HepG2 (cell line): Measurements from ENCODE around the gene TMEM120A. TPM values are rescaled to one million over a fixed set of nuclear protein-coding genes. Genes with fewer than 3 reads are reported as not detected.

ENCODE experiments used
- ATAC-seq: fragments of 200-7000 bp; cut with Tn5 transposase; 3 replicates; pipeline ENCODE4 v1.9.1; 2020; ENCODE audit warnings: mild to moderate bottlenecking, moderate library complexity
- BruUV-seq: library from RNA; stranded (reverse); fragments of 400-500 nt; replicated peaks from 2 replicates; lab custom pipeline; 2021; lab: Mats Ljungman, UMichigan
- CTCF ChIA-PET: fragments of 300-600 bp; formaldehyde crosslinking; extraction: SDS; loops from one replicate; lab custom pipeline; 2021; ENCODE audit warnings: low total read pairs, inconsistent platforms, low intra/inter-chr PET ratio; lab: Yijun Ruan, JAX
- POLR2A ChIA-PET: fragments of 350-600 bp; sonication (Branson Sonifier 250); formaldehyde crosslinking; loops from one replicate; lab custom pipeline; 2020; ENCODE audit warnings: antibody characterized with exemption, inconsistent platforms; lab: Yijun Ruan, JAX
- DNase-seq: peaks from one replicate; pipeline ENCODE4 v3.0.0-alpha.2; 2015; ENCODE audit warnings: low spot score
- FAIRE-seq: peaks from 3 replicates; lab custom pipeline; 2011; peaks lifted over from hg19 to GRCh38; lab: Jason Lieb, UNC
- H2AFZ ChIP-seq: one replicate; pipeline ENCODE4 v1.6.1; 2011; ENCODE audit warnings: low read length, inconsistent platforms
- H3K27ac ChIP-seq: fragments of 300-600 bp; 3 replicates; pipeline ENCODE4 v1.8.0; 2011; ENCODE audit warnings: mixed run types, mild to moderate bottlenecking, mixed read lengths, low read length, inconsistent platforms; ENCODE audit not compliant: insufficient read depth; ENCODE audit errors: extremely low read length
- H3K27me3 ChIP-seq, 2 experiments: fragments of 200-600 bp in 1 of 2; 2 replicates in 1 of 2; 3 replicates in 1 of 2; pipeline versions ENCODE4 v1.6.0 to v1.8.0; 2011; ENCODE audit warnings: low read length in 2 of 2, mild to moderate bottlenecking in 2 of 2, moderate library complexity in 2 of 2, inconsistent platforms in 1 of 2; ENCODE audit not compliant: insufficient read depth in 2 of 2, control insufficient read depth in 1 of 2
- H3K36me3 ChIP-seq, 2 experiments: fragments of 200-600 bp in 1 of 2; replicated peaks in 1 of 2; 2 replicates in 1 of 2; 3 replicates in 1 of 2; pipeline versions ENCODE4 v1.5.1 to v1.8.0; 2011; ENCODE audit warnings: low read length in 2 of 2, inconsistent platforms in 1 of 2; ENCODE audit not compliant: insufficient read depth in 2 of 2, control insufficient read depth in 1 of 2
- H3K4me1 ChIP-seq: 2 replicates; pipeline ENCODE4 v1.5.1; 2012; ENCODE audit warnings: low read length, inconsistent platforms; ENCODE audit not compliant: insufficient read depth
- H3K4me2 ChIP-seq: 2 replicates; pipeline ENCODE4 v1.6.0; 2011; ENCODE audit warnings: low read depth, low read length, inconsistent platforms
- H3K4me3 ChIP-seq, 3 experiments: fragments of 200-600 bp in 1 of 3; sonication (generic), shearing (Covaris generic) in 1 of 3; replicated peaks in 1 of 3; 2 replicates each; pipeline ENCODE4 v1.5.1; 2011 to 2016; ENCODE audit warnings: low read length in 3 of 3, inconsistent platforms in 2 of 3, low read depth in 2 of 3, mild to moderate bottlenecking in 2 of 3, control low read depth in 1 of 3, mixed read lengths in 1 of 3; ENCODE audit not compliant: insufficient read depth in 1 of 3
- H3K79me2 ChIP-seq: one replicate; pipeline ENCODE4 v1.6.1; 2011; ENCODE audit warnings: low read length, inconsistent platforms; ENCODE audit not compliant: insufficient read depth
- H3K9ac ChIP-seq: 2 replicates; pipeline ENCODE4 v1.6.0; 2011; ENCODE audit warnings: mild to moderate bottlenecking, low read depth, low read length, inconsistent platforms; ENCODE audit not compliant: insufficient read depth
- H3K9me3 ChIP-seq: 2 replicates; pipeline ENCODE4 v1.5.1; 2012; ENCODE audit warnings: mild to moderate bottlenecking, low read length
- H4K20me1 ChIP-seq: 2 replicates; pipeline ENCODE4 v1.6.0; 2011; ENCODE audit warnings: inconsistent platforms, mild to moderate bottlenecking, low read length, moderate library complexity; ENCODE audit not compliant: insufficient read depth
- ISL2 ChIP-seq: sonication (generic); formaldehyde crosslinking; IDR thresholded peaks from 2 replicates; pipeline ENCODE4 v1.5.0; 2020; ENCODE audit warnings: missing genetic modification reagents
- MXD4 ChIP-seq: IDR thresholded peaks from 2 replicates; pipeline ENCODE4 v1.6.1; 2016; ENCODE audit warnings: mild to moderate bottlenecking, missing biosample characterization, missing genetic modification reagents
- NCOA2 ChIP-seq: sonication (generic); formaldehyde crosslinking; IDR thresholded peaks from 2 replicates; pipeline ENCODE4 v1.8.0; 2022; ENCODE audit warnings: inconsistent platforms
- PCBP1 ChIP-seq: fragments of 200-400 bp; formaldehyde crosslinking; IDR thresholded peaks from 2 replicates; pipeline ENCODE4 v1.6.1; 2017; ENCODE audit warnings: mild to moderate bottlenecking, low read depth, low read length, borderline replicate concordance
- SOX13 ChIP-seq, 3 experiments: fragments of 450-650 bp in 1 of 3; sonication (generic) in 1 of 3; formaldehyde crosslinking in 1 of 3; IDR thresholded peaks in 2 of 3; conservative IDR thresholded peaks in 1 of 3; 2 replicates each; pipeline versions ENCODE4 v1.5.0 to v1.6.1; 2016 to 2020; ENCODE audit warnings: antibody characterized with exemption in 1 of 3, mild to moderate bottlenecking in 1 of 3, missing compliant biosample characterization in 1 of 3, missing genetic modification reagents in 1 of 3, moderate library complexity in 1 of 3
- SRSF4 ChIP-seq: fragments of 200-400 bp; formaldehyde crosslinking; IDR thresholded peaks from one replicate; pipeline ENCODE4 v1.6.1; 2018; ENCODE audit warnings: mild to moderate bottlenecking, low read depth, low read length, moderate library complexity; ENCODE audit not compliant: poor library complexity, severe bottlenecking
- TAF1 ChIP-seq: sonication (generic); formaldehyde crosslinking; IDR thresholded peaks from 2 replicates; pipeline ENCODE4 v1.4.0; 2020; ENCODE audit warnings: missing genetic modification reagents
- ZNF317 ChIP-seq: sonication (generic); formaldehyde crosslinking; IDR thresholded peaks from 2 replicates; pipeline ENCODE4 v1.5.0; 2020; ENCODE audit warnings: mild to moderate bottlenecking, missing genetic modification reagents
- ZNF460 ChIP-seq: sonication (generic); formaldehyde crosslinking; IDR thresholded peaks from 2 replicates; pipeline ENCODE4 v1.5.1; 2020; ENCODE audit warnings: missing genetic modification reagents, mild to moderate bottlenecking, borderline replicate concordance
- ZNF615 ChIP-seq: sonication (generic); formaldehyde crosslinking; IDR thresholded peaks from 2 replicates; pipeline ENCODE4 v1.5.0; 2020; ENCODE audit warnings: mild to moderate bottlenecking, missing genetic modification reagents, borderline replicate concordance
- WGBS: methylation state at CpG from one replicate; pipeline ENCODE4 v1.1.6; 2017; ENCODE audit warnings: low lambda C conversion rate; 5-methylcytosine and 5-hydroxymethylcytosine counted together
- in situ Hi-C: cut with HindIII; loops from 2 replicates; pipeline ENCODE4 v1.10.0; 2017; ENCODE audit warnings: low pct_unique_long_range_greater_than_20kb; ENCODE audit not compliant: extremely low pct_ligation_motif_present
- intact Hi-C: fragments of 100-400 bp; cut with micrococcal nuclease; formaldehyde crosslinking; loops from one replicate; pipeline ENCODE4 v1.10.0; 2022; ENCODE audit not compliant: unreplicated experiment
- polyA plus RNA-seq, 8 experiments: library from polyadenylated mRNA; depleted of rRNA in 3 of 8; stranded (reverse) in 7 of 8; unstranded in 1 of 8; fragments of >200 nt; fragmentation: Illumina TruSeq in 4 of 8; extraction: Trizol in 4 of 8; gene quantifications; 2 replicates each; pipeline versions ENCODE4 v1.2.1 to v1.2.3, GENCODE V29; 2011 to 2016; ENCODE audit warnings: low read depth in 4 of 8, missing spikeins in 1 of 8, mixed read lengths in 1 of 8; ENCODE audit not compliant: insufficient read depth in 1 of 8
- total RNA-seq, 5 experiments: library from RNA; depleted of rRNA; stranded (reverse); fragments of >200 nt; fragmentation: Illumina TruSeq; extraction: Trizol; gene quantifications; 2 replicates each; pipeline ENCODE4 v1.2.3, GENCODE V29; 2016; ENCODE audit warnings: low read depth in 1 of 5
- TF ChIP-seq, protein P1 (sequence below): sonication (generic); formaldehyde crosslinking; IDR thresholded peaks from 2 replicates; pipeline ENCODE4 v1.4.0; 2020; ENCODE audit warnings: missing genetic modification reagents
- TF ChIP-seq, protein P2 (sequence below): sonication (generic); formaldehyde crosslinking; IDR thresholded peaks from 2 replicates; pipeline ENCODE4 v1.8.0; 2022; ENCODE audit warnings: missing genetic modification reagents, mild to moderate bottlenecking, borderline replicate concordance
- TF ChIP-seq, protein P3 (sequence below): sonication (generic); formaldehyde crosslinking; IDR thresholded peaks from 2 replicates; pipeline ENCODE4 v1.5.1; 2020; ENCODE audit warnings: mild to moderate bottlenecking, missing genetic modification reagents, moderate library complexity

The TMEM120A gene
- total and polyA plus RNA-seq, 2 of the 13 experiments (the other 11 are each of a cell fraction or from before 2014, with no cell fraction given), result 40.3 to 102 TPM

DNA sequence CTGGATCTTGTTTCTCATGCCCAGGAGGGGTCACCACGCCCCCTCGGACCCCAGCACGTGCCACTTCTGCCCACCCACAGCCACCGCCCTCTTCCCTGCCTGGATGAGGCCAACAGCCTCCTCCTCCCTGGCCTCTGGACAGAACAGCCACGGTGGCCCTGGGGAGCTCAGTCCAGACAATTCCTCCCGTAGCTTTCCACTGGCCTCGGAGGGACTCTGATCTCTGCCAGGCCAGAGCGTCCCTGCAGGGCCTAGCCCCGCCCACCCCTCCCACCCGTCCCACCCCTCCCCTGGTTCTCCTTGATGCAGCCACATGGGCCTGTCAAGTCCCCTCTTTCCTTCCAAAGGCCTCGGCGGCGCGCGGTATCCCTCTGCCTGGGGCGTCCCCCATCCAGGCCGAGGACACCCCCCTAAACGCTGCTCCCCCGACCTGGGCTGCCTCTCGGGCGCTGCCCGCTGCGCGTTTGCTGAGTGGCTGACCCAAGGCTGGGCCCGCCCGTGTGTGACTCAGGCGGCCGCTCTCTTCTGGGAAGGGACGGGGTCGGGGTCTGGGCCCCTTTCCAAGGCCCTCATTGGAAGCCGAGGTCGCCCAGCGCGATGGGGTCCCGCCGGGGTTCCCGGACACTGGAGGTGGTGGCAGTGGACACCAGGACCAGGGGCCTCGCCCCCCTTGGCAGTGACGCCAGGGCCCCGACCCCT, 557 bp downstream of the TMEM120A start:
- H3K9me3 ChIP-seq, result no peaks in the 10 kb centered on the region
- FAIRE-seq (peak; percentile 68), DNase-seq (peak; percentile 90), ATAC-seq (peak; percentile 73)
- peaks cover 2% of the 10 kb centered on the region for H3K79me2 ChIP-seq
- H3K27ac ChIP-seq, result peak overlapping the region; percentile 97
- H3K4me2 ChIP-seq, result peak overlapping the region; percentile 84
- WGBS, result 0% methylated on average over 11 of the region's 40 CpGs
- no peaks in the 10 kb centered on the region for H4K20me1 ChIP-seq
- peaks cover 38% of the 10 kb centered on the region for H3K4me1 ChIP-seq
- peaks cover 0 to 11% of the 10 kb centered on the region in 2 experiments; a peak in 2 of 5 replicates for H3K36me3 ChIP-seq
- BruUV-seq, result no TSS peak
- ChIA-PET POLR2A (interaction anchor here (0.7 to 2.9 kb wide), 15 partner anchors 9 to 127 kb away, joined by 3 to 26 read pairs (median 5); partner anchors contain the start of genes MDH2, POR and STYXL1), CTCF (no interaction called here)
- in situ Hi-C loops, result no loop called here
- intact Hi-C loops, result loop anchor here (2.0 kb wide), 1 partner anchor 73 kb away; no protein-coding TSS in a partner anchor
- no peak overlapping the region for H2AFZ ChIP-seq
- no peaks in the 10 kb centered on the region for H3K27me3 ChIP-seq
- H3K9ac ChIP-seq, result peak overlapping the region; percentile 87
- peak overlapping the region; percentile 88 to 98 (median 91) for H3K4me3 ChIP-seq
- TF ChIP-seq MXD4 (CRISPR knock-in tag) (peak; percentile 70; the same call in 1 of the 2 replicates), ZNF615 (CRISPR knock-in tag) (no peak), ISL2 (no peak), SRSF4 (no peak), NCOA2 (CRISPR knock-in tag) (peak; percentile 29; the same call in 1 of the 2 replicates), SOX13 (IDR thresholded peaks at IDR 0.05) (no peak), SOX13 (CRISPR knock-in tag; conservative IDR thresholded peaks at IDR 0.05 in 1 of 2, IDR thresholded peaks at IDR 0.05 in 1 of 2) (peak in 1 of 2 experiments; percentile 42; a peak in 1 of 4 replicates), PCBP1 (0 out of 2 replicates have a peak, but pooled peaks have one; percentile 24), ZNF317 (CRISPR knock-in tag) (peak; percentile 11; the same call in 1 of the 2 replicates), ZNF460 (no peak), TAF1 (CRISPR knock-in tag) (peak; percentile 44; the same call in 1 of the 2 replicates)
- TF ChIP-seq, protein P1, sequence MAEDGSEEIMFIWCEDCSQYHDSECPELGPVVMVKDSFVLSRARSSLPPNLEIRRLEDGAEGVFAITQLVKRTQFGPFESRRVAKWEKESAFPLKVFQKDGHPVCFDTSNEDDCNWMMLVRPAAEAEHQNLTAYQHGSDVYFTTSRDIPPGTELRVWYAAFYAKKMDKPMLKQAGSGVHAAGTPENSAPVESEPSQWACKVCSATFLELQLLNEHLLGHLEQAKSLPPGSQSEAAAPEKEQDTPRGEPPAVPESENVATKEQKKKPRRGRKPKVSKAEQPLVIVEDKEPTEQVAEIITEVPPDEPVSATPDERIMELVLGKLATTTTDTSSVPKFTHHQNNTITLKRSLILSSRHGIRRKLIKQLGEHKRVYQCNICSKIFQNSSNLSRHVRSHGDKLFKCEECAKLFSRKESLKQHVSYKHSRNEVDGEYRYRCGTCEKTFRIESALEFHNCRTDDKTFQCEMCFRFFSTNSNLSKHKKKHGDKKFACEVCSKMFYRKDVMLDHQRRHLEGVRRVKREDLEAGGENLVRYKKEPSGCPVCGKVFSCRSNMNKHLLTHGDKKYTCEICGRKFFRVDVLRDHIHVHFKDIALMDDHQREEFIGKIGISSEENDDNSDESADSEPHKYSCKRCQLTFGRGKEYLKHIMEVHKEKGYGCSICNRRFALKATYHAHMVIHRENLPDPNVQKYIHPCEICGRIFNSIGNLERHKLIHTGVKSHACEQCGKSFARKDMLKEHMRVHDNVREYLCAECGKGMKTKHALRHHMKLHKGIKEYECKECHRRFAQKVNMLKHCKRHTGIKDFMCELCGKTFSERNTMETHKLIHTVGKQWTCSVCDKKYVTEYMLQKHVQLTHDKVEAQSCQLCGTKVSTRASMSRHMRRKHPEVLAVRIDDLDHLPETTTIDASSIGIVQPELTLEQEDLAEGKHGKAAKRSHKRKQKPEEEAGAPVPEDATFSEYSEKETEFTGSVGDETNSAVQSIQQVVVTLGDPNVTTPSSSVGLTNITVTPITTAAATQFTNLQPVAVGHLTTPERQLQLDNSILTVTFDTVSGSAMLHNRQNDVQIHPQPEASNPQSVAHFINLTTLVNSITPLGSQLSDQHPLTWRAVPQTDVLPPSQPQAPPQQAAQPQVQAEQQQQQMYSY, result peak; percentile 89
- TF ChIP-seq, protein P2, sequence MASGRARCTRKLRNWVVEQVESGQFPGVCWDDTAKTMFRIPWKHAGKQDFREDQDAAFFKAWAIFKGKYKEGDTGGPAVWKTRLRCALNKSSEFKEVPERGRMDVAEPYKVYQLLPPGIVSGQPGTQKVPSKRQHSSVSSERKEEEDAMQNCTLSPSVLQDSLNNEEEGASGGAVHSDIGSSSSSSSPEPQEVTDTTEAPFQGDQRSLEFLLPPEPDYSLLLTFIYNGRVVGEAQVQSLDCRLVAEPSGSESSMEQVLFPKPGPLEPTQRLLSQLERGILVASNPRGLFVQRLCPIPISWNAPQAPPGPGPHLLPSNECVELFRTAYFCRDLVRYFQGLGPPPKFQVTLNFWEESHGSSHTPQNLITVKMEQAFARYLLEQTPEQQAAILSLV, result peak; percentile 79; the same call in 1 of the 2 replicates
- TF ChIP-seq, protein P3, sequence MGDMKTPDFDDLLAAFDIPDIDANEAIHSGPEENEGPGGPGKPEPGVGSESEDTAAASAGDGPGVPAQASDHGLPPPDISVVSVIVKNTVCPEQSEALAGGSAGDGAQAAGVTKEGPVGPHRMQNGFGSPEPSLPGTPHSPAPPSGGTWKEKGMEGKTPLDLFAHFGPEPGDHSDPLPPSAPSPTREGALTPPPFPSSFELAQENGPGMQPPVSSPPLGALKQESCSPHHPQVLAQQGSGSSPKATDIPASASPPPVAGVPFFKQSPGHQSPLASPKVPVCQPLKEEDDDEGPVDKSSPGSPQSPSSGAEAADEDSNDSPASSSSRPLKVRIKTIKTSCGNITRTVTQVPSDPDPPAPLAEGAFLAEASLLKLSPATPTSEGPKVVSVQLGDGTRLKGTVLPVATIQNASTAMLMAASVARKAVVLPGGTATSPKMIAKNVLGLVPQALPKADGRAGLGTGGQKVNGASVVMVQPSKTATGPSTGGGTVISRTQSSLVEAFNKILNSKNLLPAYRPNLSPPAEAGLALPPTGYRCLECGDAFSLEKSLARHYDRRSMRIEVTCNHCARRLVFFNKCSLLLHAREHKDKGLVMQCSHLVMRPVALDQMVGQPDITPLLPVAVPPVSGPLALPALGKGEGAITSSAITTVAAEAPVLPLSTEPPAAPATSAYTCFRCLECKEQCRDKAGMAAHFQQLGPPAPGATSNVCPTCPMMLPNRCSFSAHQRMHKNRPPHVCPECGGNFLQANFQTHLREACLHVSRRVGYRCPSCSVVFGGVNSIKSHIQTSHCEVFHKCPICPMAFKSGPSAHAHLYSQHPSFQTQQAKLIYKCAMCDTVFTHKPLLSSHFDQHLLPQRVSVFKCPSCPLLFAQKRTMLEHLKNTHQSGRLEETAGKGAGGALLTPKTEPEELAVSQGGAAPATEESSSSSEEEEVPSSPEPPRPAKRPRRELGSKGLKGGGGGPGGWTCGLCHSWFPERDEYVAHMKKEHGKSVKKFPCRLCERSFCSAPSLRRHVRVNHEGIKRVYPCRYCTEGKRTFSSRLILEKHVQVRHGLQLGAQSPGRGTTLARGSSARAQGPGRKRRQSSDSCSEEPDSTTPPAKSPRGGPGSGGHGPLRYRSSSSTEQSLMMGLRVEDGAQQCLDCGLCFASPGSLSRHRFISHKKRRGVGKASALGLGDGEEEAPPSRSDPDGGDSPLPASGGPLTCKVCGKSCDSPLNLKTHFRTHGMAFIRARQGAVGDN (CRISPR knock-in tag), result peak; percentile 80; the same call in 1 of the 2 replicates
